Measurements from ENCODE around the gene MIOX. TPM values are rescaled to one million over a fixed set of nuclear protein-coding genes. Genes with fewer than 3 reads are reported as not detected.

The MIOX gene
- total RNA-seq = not detected

- Histone ChIP-seq H3K9me3 (no peaks in the 10 kb centered on the region), H3K4me1 (no peaks in the 10 kb centered on the region), H3K36me3 (no peaks in the 10 kb centered on the region), H3K27me3 (peaks cover 18 to 32% (median 26%) of the 10 kb centered on the region in 3 donors), H3K4me3 (no peak within 1 kb of the TSS), H3K27ac (no peak within 1 kb of the TSS)
- no peak for ATAC-seq
- no peak for DNase-seq
- intact Hi-C loops (cut with DNase I; ENCODE audit: low total_unique reads) (no loop called here), in situ Hi-C loops (cut with MboI; ENCODE audit: low sequenced_read_pairs in 4 of 4) (no loop called here)
- no peak for TF ChIP-seq CTCF (IDR thresholded peaks at IDR 0.05 in 4 of 5, conservative IDR thresholded peaks at IDR 0.05 in 1 of 5)
- TF ChIP-seq POLR2A (IDR thresholded peaks at IDR 0.05) = no peak
Observed at GRCh38 chr22:50486561-50487289, at the start of gene MIOX. Gene MIOX (plus strand): TSS chr22:50486859. CDS start chr22:50486898, 39 bp downstream.

GRCh38 chr22:50437511-50438304, 49.0 kb upstream of the MIOX start:
- in situ Hi-C loops (cut with MboI; ENCODE audit: low sequenced_read_pairs in 4 of 4) (no loop called here), intact Hi-C loops (cut with DNase I; ENCODE audit: low total_unique reads) (loop anchor here (10.0 kb wide), 1 partner anchor 203 kb away; no protein-coding TSS in a partner anchor)
- no peak for ATAC-seq
- no peaks in the 10 kb centered on the region for H3K27me3 ChIP-seq
- DNase-seq = no peak
- no peak for TF ChIP-seq POLR2A (IDR thresholded peaks at IDR 0.05)
- TF ChIP-seq CTCF (IDR thresholded peaks at IDR 0.05 in 4 of 5, conservative IDR thresholded peaks at IDR 0.05 in 1 of 5) = no peak
- H3K27ac ChIP-seq = no peak overlapping the region
- peaks cover 0 to 67% of the 10 kb centered on the region in 2 donors for H3K36me3 ChIP-seq
- H3K9me3 ChIP-seq = no peaks in the 10 kb centered on the region
- no peak overlapping the region for H3K4me3 ChIP-seq
- no peaks in the 10 kb centered on the region for H3K4me1 ChIP-seq

- DNase-seq (no peak), ATAC-seq (no peak)
- no peak overlapping the region for H3K27ac ChIP-seq
- H3K36me3 ChIP-seq = peaks cover 0 to 65% of the 10 kb centered on the region in 2 donors
- in situ Hi-C loops (cut with MboI; ENCODE audit: low sequenced_read_pairs in 4 of 4) (no loop called here), intact Hi-C loops (cut with DNase I; ENCODE audit: low total_unique reads) (loop anchor here (10.0 kb wide), 1 partner anchor 204 kb away; no protein-coding TSS in a partner anchor)
- no peak overlapping the region for H3K4me3 ChIP-seq
- no peaks in the 10 kb centered on the region for H3K9me3 ChIP-seq
- no peak for TF ChIP-seq CTCF (IDR thresholded peaks at IDR 0.05 in 4 of 5, conservative IDR thresholded peaks at IDR 0.05 in 1 of 5)
- TF ChIP-seq POLR2A (IDR thresholded peaks at IDR 0.05) = no peak
- H3K27me3 ChIP-seq = no peaks in the 10 kb centered on the region
- no peaks in the 10 kb centered on the region for H3K4me1 ChIP-seq
Observed at GRCh38 chr22:50438305-50439275, 48.1 kb upstream of the MIOX start.

GRCh38 chr22:50439314-50439870, 47.3 kb upstream of the MIOX start:
- ATAC-seq (no peak), DNase-seq (no peak)
- Histone ChIP-seq H3K27ac (no peak overlapping the region), H3K4me3 (no peak overlapping the region), H3K4me1 (no peaks in the 10 kb centered on the region), H3K36me3 (peaks cover 0 to 65% of the 10 kb centered on the region in 2 donors), H3K27me3 (no peaks in the 10 kb centered on the region), H3K9me3 (no peaks in the 10 kb centered on the region)
- in situ Hi-C loops (cut with MboI; ENCODE audit: low sequenced_read_pairs in 4 of 4) = no loop called here
- intact Hi-C loops (cut with DNase I; ENCODE audit: low total_unique reads) = loop anchor here (10.0 kb wide), 1 partner anchor 205 kb away; no protein-coding TSS in a partner anchor
- TF ChIP-seq POLR2A (IDR thresholded peaks at IDR 0.05) (no peak), CTCF (IDR thresholded peaks at IDR 0.05 in 4 of 5, conservative IDR thresholded peaks at IDR 0.05 in 1 of 5) (no peak)
